Lower leg skin (tissue), 4 donors: ENCODE measurements around the gene CPN1. TPM values are rescaled to one million over a fixed set of nuclear protein-coding genes. Genes with fewer than 3 reads are reported as not detected.
"Not testable (repeated sequence)": the region's sequence is repeated elsewhere in the genome, so short reads cannot be mapped to it uniquely, and the experiment has no call there.

Experiments
- DNase-seq, 2 donors: peaks; one replicate each; pipeline ENCODE4 v3.0.0-alpha.2; 2019; ENCODE audit warnings: low spot score in 2 of 2
- H3K4me3 ChIP-seq: fragments of 200-600 bp; sonication (generic); 2 replicates; pipeline ENCODE4 v1.5.1; 2017; ENCODE audit warnings: mild to moderate bottlenecking, low read depth; ENCODE audit not compliant: poor library complexity, severe bottlenecking
- POLR2A ChIP-seq, 2 donors: fragments of 450-650 bp; IDR thresholded peaks; one replicate each; pipeline ENCODE4 v1.6.1; 2016 to 2017; ENCODE audit warnings: antibody characterized with exemption in 2 of 2, mild to moderate bottlenecking in 1 of 2, moderate library complexity in 1 of 2
- WGBS, 2 donors: methylation state at CpG; one replicate each; pipeline ENCODE4 v1.1.5; 2018; 5-methylcytosine and 5-hydroxymethylcytosine counted together
- intact Hi-C: fragments of 100-400 bp; cut with DNase I; formaldehyde crosslinking; loops from one replicate; pipeline ENCODE4 v1.15.0; 2023; ENCODE audit warnings: low total_unique reads
- total RNA-seq, 4 donors: library from RNA; depleted of rRNA; stranded (reverse); fragments of >200 nt; gene quantifications; one replicate each; pipeline ENCODE4 v1.1.0, GENCODE V29; 2016
- TF ChIP-seq, protein P1 (sequence below), 3 donors: fragments of 450-650 bp; IDR thresholded peaks; one replicate each; pipeline ENCODE4 v1.5.1; 2016; ENCODE audit warnings: antibody characterized with exemption in 3 of 3, mild to moderate bottlenecking in 3 of 3, moderate library complexity in 2 of 3

The CPN1 gene
- total RNA-seq, 4 donors from 2014 or later: not detected

DNA sequence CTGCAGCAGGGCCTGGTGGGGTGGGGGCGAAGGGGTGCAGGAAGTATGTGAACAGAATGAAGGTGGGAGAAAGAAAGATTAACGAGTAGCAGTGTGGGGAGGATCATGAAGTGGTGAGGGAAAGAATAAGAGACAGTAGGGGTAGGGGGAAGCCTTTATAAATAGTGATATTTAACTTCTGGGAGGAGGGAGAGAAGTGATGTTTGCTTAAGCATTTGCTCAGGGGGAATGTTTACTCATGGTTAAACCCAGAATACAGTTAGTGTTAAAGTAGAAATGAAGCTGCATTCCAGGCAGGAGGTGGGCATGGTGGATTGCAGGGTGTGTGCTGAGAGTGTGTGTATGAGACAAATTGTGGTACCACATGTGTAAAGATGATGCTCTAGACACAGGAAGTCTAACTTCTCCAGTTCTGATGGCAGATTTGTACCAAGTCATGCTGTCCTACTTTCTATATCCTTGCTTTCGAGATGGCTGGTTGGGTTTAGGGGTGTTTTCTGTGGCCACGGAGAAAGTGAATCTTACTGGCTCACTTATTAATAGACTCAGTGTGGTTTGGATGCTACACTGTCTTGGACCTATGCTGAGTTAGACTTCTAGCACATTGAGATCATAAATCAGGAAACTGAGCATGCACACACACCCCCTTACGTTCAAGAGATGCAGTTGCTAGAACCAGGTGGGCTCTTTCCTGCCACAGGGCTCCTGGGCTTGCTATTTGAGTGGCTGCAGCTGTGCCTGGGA lies 61.4 kb downstream of the CPN1 start:
- 54 to 61% methylated on average over 5 of the region's 5 CpGs for WGBS, 2 donors
- TF ChIP-seq POLR2A (IDR thresholded peaks at IDR 0.05): no peak
- TF ChIP-seq, protein P1, sequence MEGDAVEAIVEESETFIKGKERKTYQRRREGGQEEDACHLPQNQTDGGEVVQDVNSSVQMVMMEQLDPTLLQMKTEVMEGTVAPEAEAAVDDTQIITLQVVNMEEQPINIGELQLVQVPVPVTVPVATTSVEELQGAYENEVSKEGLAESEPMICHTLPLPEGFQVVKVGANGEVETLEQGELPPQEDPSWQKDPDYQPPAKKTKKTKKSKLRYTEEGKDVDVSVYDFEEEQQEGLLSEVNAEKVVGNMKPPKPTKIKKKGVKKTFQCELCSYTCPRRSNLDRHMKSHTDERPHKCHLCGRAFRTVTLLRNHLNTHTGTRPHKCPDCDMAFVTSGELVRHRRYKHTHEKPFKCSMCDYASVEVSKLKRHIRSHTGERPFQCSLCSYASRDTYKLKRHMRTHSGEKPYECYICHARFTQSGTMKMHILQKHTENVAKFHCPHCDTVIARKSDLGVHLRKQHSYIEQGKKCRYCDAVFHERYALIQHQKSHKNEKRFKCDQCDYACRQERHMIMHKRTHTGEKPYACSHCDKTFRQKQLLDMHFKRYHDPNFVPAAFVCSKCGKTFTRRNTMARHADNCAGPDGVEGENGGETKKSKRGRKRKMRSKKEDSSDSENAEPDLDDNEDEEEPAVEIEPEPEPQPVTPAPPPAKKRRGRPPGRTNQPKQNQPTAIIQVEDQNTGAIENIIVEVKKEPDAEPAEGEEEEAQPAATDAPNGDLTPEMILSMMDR (IDR thresholded peaks at IDR 0.05): no peak
- intact Hi-C loops: no loop called here

DNA sequence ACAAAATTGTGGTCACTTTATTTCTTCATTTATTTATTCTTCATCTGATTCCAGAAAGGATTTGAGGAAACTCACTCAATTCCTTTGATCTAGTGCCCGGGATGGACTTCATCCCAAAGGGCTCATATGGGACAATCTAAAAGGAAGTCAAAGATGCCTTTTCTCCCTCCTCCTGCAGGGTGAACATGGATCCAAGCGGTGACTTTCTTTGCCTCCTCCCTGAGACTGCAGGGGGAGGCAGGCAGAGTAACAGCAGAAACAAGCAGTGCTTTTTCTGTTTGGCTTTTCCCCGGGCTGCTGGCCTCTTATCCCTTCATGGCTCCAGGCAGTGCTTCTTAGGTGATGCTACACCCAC lies 61.9 kb downstream of the CPN1 start:
- TF ChIP-seq, protein P1 (IDR thresholded peaks at IDR 0.05): no peak
- TF ChIP-seq POLR2A (IDR thresholded peaks at IDR 0.05): no peak
- 32 to 42% methylated on average over 3 of the region's 3 CpGs for WGBS, 2 donors
- peak in 1 of 2 donors; percentile 48 for DNase-seq
- intact Hi-C loops: no loop called here
- H3K4me3 ChIP-seq: no peak overlapping the region

More for the DNA sequence above, 61.4 kb downstream of the CPN1 start:
- no peak overlapping the region for H3K4me3 ChIP-seq
- DNase-seq: peak in 1 of 2 donors; percentile 5

DNA sequence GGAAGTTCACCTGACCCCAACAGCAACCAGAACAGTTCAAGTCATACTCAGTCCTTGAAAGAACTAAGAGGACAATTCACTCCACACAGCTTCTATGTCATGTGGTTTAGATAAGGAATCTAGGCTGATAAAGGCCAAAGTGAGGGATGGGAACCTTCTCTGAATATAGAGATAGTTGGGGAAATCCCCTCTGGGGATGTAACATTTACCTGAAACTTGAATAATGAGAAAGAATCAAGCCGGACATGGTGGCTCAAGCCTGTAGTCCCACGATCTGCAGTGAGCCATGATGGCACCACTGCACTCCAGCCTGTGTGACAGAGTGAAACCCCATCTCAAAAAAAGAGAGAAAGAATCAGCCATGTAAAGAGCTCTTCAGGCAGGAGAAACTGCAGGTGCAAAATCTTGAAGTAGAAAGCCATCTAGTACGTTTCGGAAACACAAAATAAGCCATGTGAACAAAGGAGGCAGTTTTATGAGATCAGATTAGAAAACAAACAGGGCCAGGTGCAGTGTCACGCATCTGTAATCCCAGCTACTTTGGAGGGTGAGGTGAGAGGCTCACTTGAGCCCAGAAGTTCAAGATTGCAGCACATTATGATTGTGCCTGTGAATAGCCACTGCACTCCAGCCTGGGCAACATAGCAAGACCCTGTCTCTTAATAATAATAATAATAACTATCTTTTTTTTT lies 67.5 kb downstream of the CPN1 start:
- no peak for DNase-seq
- 84 to 85% methylated on average over 5 of the region's 5 CpGs for WGBS, 2 donors
- intact Hi-C loops: no loop called here
- TF ChIP-seq POLR2A (IDR thresholded peaks at IDR 0.05): no peak
- TF ChIP-seq, protein P1 (IDR thresholded peaks at IDR 0.05): no peak
- no peak overlapping the region for H3K4me3 ChIP-seq

DNA sequence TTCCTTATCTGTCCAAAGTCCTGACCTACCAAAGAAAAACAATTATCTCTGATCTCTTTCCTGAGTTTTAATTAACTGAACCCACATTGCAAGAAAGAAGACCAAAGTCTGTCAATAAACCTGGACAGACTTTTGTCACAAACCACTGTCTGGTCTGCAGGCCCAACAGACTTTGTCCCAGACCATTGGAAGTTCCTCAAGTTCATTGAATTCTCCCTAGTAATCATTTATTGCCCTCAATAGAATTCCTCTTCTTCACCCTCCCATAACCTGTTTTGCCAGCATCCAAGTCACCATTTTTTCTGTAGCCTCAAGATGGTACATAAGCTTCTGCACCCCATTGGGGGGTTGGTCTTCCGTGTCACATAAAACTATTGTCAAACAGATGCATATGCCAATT lies 68.0 kb downstream of the CPN1 start:
- WGBS, 2 donors: 83 to 94% methylated on average over 1 of the region's 1 CpG
- intact Hi-C loops: no loop called here
- no peak overlapping the region for H3K4me3 ChIP-seq
- TF ChIP-seq, protein P1 (IDR thresholded peaks at IDR 0.05): no peak
- no peak for TF ChIP-seq POLR2A (IDR thresholded peaks at IDR 0.05)
- DNase-seq: no peak

DNA sequence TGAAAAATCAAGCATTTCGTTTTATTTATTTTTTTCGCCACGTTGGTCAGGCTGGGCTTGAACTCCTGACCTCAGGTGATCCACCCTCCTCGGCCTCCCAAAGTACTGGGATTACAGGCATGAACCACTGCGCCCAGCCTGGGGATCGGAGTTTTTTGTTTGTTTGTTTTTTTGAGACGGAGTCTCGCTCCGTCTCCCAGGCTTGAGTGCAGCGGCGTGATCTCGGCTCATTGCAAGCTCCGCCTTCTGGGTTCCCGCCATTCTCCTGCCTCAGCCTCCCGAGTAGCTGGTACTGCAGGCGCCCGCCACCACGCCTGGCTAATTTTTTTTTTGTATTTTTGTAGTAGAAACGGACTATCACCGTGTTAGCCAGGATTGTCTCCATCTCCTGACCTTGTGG lies 69.8 kb downstream of the CPN1 start:
- H3K4me3 ChIP-seq, intact Hi-C loops: not testable (repeated sequence)
- peak in 1 of 2 donors; percentile 78 for DNase-seq
- WGBS, 2 donors: 94 to 95% methylated on average over 20 of the region's 20 CpGs

DNA sequence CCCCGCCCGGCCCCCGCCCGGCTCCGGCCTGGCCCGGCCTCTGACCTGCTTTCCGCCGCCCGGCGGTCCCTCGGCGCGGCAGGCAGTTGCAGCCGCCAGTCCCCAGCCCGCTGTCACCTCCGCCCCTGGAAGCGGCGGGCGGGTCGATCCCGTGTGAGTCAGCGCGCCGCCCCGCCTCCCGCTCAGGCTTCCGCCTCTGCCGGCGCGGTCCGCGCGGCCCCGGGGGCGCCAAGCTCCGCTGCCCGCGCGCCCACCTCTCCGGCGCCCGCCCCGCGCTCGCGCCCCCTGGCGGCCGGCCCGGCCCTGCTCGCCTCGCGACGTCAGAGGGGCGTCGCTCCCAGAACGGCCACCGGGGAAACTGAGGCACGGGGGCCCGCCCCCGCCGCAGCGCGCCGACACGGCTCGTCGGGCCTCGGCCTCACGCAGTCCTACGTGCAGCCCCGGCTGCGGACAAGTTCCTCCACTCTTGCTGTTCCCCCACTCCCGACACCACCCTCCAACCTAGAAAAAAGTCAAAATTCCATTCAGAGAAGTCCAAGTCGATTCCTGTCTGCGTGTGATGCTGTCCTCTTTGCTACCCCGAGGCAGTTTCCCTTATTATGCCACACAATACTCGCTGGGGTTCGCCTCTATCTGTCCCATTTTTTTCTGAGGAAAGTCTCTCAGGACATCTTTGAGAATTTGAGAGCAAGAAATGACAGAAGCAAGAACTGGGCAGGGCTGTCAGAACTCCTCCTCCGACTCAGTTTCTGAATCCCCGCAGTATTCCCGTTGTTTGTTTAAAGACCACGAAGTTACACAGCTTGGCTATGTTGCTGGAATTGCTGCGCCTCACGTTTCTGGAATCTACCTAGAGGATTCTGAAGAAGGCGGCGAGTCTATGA lies 71.6 kb downstream of the CPN1 start, which contains the start of gene DNMBP:
TSS of gene DNMBP (minus strand) at position 155 of the 884 bp plus-strand sequence. CDS start 37,823 bp downstream, outside the sequence.
- H3K4me3 ChIP-seq: peak within 1 kb of the TSS; percentile 78
- intact Hi-C loops: no loop called here
- DNase-seq: peak; percentile 64 to 95
- TF ChIP-seq POLR2A (IDR thresholded peaks at IDR 0.05): no peak
- TF ChIP-seq, protein P1 (IDR thresholded peaks at IDR 0.05): no peak
- 2 to 5% methylated on average over 14 to 46 of the region's 86 CpGs for WGBS, 2 donors
